Keratinocyte (primary cell): Measurements from ENCODE around the gene SPATA32. TPM values are rescaled to one million over a fixed set of nuclear protein-coding genes. Genes with fewer than 3 reads are reported as not detected.

Experiments used
- DNase-seq: peaks from one replicate; pipeline ENCODE4 v3.0.0-alpha.2; 2011; ENCODE audit warnings: low read depth, missing footprints, low spot score
- FAIRE-seq: peaks from 2 replicates; lab custom pipeline; 2011; peaks lifted over from hg19 to GRCh38; lab: Jason Lieb, UNC
- H2AFZ ChIP-seq: 2 replicates; pipeline ENCODE4 v1.6.0; 2012; ENCODE audit warnings: low read length, control low read depth, inconsistent platforms; ENCODE audit not compliant: control insufficient read depth
- H3K27ac ChIP-seq: 2 replicates; pipeline ENCODE4 v1.5.1; 2011; ENCODE audit warnings: low read length; ENCODE audit not compliant: control insufficient read depth, insufficient read depth
- H3K27me3 ChIP-seq: 3 replicates; pipeline ENCODE4 v1.6.0; 2011; ENCODE audit warnings: low read length; ENCODE audit not compliant: control insufficient read depth, insufficient read depth; ENCODE audit errors: extremely low read depth
- H3K36me3 ChIP-seq, 2 experiments: 2 replicates in 1 of 2; 3 replicates in 1 of 2; pipeline ENCODE4 v1.5.1; 2011; ENCODE audit warnings: low read length in 2 of 2, mild to moderate bottlenecking in 1 of 2; ENCODE audit not compliant: control insufficient read depth in 2 of 2, insufficient read depth in 2 of 2; ENCODE audit errors: extremely low read depth in 1 of 2
- H3K4me1 ChIP-seq: 3 replicates; pipeline ENCODE4 v1.5.1; 2011; ENCODE audit warnings: low read length; ENCODE audit not compliant: control insufficient read depth, insufficient read depth; ENCODE audit errors: extremely low read depth
- H3K4me2 ChIP-seq: 3 replicates; pipeline ENCODE4 v1.6.0; 2011; ENCODE audit warnings: low read depth, low read length; ENCODE audit not compliant: control insufficient read depth, insufficient read depth; ENCODE audit errors: extremely low read depth
- H3K4me3 ChIP-seq, 3 experiments: fragments of 200-600 bp in 1 of 3; sonication (generic) in 1 of 3; 2 replicates in 2 of 3; 3 replicates in 1 of 3; pipeline ENCODE4 v1.5.1; 2011 to 2016; ENCODE audit warnings: low read length in 3 of 3, mild to moderate bottlenecking in 3 of 3, control low read depth in 2 of 3, inconsistent platforms in 1 of 3, low read depth in 1 of 3, mixed read lengths in 1 of 3, mixed run types in 1 of 3, moderate library complexity in 1 of 3; ENCODE audit not compliant: control insufficient read depth in 2 of 3, insufficient read depth in 2 of 3; ENCODE audit errors: extremely low read depth in 1 of 3
- H3K79me2 ChIP-seq: 2 replicates; pipeline ENCODE4 v1.6.0; 2012; ENCODE audit warnings: low read length; ENCODE audit not compliant: control insufficient read depth, insufficient read depth
- H3K9ac ChIP-seq: 3 replicates; pipeline ENCODE4 v1.6.0; 2011; ENCODE audit warnings: low read length; ENCODE audit not compliant: control insufficient read depth, insufficient read depth; ENCODE audit errors: extremely low read depth
- H3K9me1 ChIP-seq: 3 replicates; pipeline ENCODE4 v1.6.0; 2011; ENCODE audit warnings: low read length; ENCODE audit not compliant: control insufficient read depth, insufficient read depth; ENCODE audit errors: extremely low read depth
- H3K9me3 ChIP-seq: 2 replicates; pipeline ENCODE4 v1.5.1; 2012; ENCODE audit warnings: low read depth, low read length; ENCODE audit not compliant: control insufficient read depth
- H4K20me1 ChIP-seq: 3 replicates; pipeline ENCODE4 v1.6.0; 2011; ENCODE audit warnings: low read length; ENCODE audit not compliant: control insufficient read depth, insufficient read depth; ENCODE audit errors: extremely low read depth
- CTCF ChIP-seq, 3 experiments: IDR thresholded peaks in 1 of 3; conservative IDR thresholded peaks in 1 of 3; optimal IDR thresholded peaks in 1 of 3; 2 replicates in 2 of 3; 3 replicates in 1 of 3; pipeline versions ENCODE3 to v1.5.1; 2011; ENCODE audit warnings: low read length in 3 of 3, mild to moderate bottlenecking in 3 of 3, moderate library complexity in 2 of 3, control low read depth in 1 of 3, inconsistent platforms in 1 of 3; ENCODE audit not compliant: insufficient read depth in 2 of 3; ENCODE audit errors: extremely low read depth in 1 of 3
- EZH2 ChIP-seq: IDR thresholded peaks from one replicate; pipeline ENCODE4 v1.6.1; 2012; ENCODE audit warnings: inconsistent platforms, mild to moderate bottlenecking, low read length, moderate library complexity
- dilution Hi-C: fragments of 300-500 bp; cut with MboI; formaldehyde crosslinking; loops from one replicate; pipeline ENCODE4 v1.7.0; 2020; ENCODE audit warnings: low sequenced_read_pairs; ENCODE audit not compliant: extremely low pct_ligation_motif_present
- polyA plus RNA-seq, 5 experiments: library from polyadenylated mRNA; depleted of rRNA in 3 of 5; stranded (reverse) in 3 of 5; stranded (forward) in 1 of 5; unstranded in 1 of 5; fragments of >200 nt; gene quantifications; 1 replicate in 1 of 5; 2 replicates in 3 of 5; 3 replicates in 1 of 5; pipeline versions ENCODE4 v1.2.1 to v1.2.3, GENCODE V29; 2011 to 2012; ENCODE audit warnings: missing spikeins in 2 of 5, low read depth in 1 of 5, low replicate concordance in 1 of 5

The SPATA32 gene
- polyA plus RNA-seq, 1 donor (not counting 4 experiments of a cell fraction or from before 2014, with no cell fraction given), result not detected

GRCh38 chr17:45300060-45300751 lies 38.3 kb upstream of the SPATA32 start:
- H3K9me1 ChIP-seq, result peaks cover 5% of the 10 kb centered on the region
- H3K4me3 ChIP-seq, result no peak overlapping the region
- H3K4me2 ChIP-seq, result no peak overlapping the region
- no peaks in the 10 kb centered on the region for H3K9me3 ChIP-seq
- H2AFZ ChIP-seq, result no peak overlapping the region
- no peaks in the 10 kb centered on the region for H4K20me1 ChIP-seq
- no peak overlapping the region for H3K9ac ChIP-seq
- dilution Hi-C loops, result no loop called here
- peaks cover 75% of the 10 kb centered on the region for H3K79me2 ChIP-seq
- peaks cover 53% of the 10 kb centered on the region for H3K4me1 ChIP-seq
- peaks cover 5 to 18% of the 10 kb centered on the region in 2 experiments for H3K36me3 ChIP-seq
- TF ChIP-seq CTCF (optimal IDR thresholded peaks at IDR 0.05 in 1 of 3, IDR thresholded peaks at IDR 0.05 in 1 of 3, conservative IDR thresholded peaks at IDR 0.05 in 1 of 3; ENCODE audit: extremely low read depth in 1 of 3, insufficient read depth in 2 of 3, low read length in 3 of 3), result no peak
- TF ChIP-seq EZH2, result no peak
- DNase-seq (no peak), FAIRE-seq (no peak)
- H3K27me3 ChIP-seq, result no peaks in the 10 kb centered on the region
- no peak overlapping the region for H3K27ac ChIP-seq

GRCh38 chr17:45299361-45299760 lies 37.5 kb upstream of the SPATA32 start:
- DNase-seq (no peak), FAIRE-seq (no peak)
- Histone ChIP-seq H3K36me3 (peaks cover 4 to 14% of the 10 kb centered on the region in 2 experiments), H3K4me2 (no peak overlapping the region), H3K9ac (no peak overlapping the region), H3K4me3 (no peak overlapping the region), H3K27ac (peak overlapping the region; percentile 27), H3K79me2 (peaks cover 74% of the 10 kb centered on the region), H3K4me1 (peaks cover 61% of the 10 kb centered on the region), H3K9me3 (no peaks in the 10 kb centered on the region), H4K20me1 (no peaks in the 10 kb centered on the region), H3K9me1 (peaks cover 3% of the 10 kb centered on the region), H3K27me3 (no peaks in the 10 kb centered on the region), H2AFZ (no peak overlapping the region)
- dilution Hi-C loops, result no loop called here
- TF ChIP-seq EZH2, result no peak
